Central memory CD8-positive, alpha-beta T cell (primary cell): ENCODE results near the gene FHL3.
"Not testable (repeated sequence)": the region's sequence is repeated elsewhere in the genome, so short reads cannot be mapped to it uniquely, and the experiment has no call there.

Source experiments
- ATAC-seq: fragments of 150-1000 bp; cut with Tn5 transposase; replicated peaks from 2 replicates; pipeline ENCODE4 v1.10.0; 2022; ENCODE audit warnings: mild to moderate bottlenecking, moderate FRiP score, moderate number of reproducible peaks; ENCODE audit not compliant: poor library complexity, severe bottlenecking; ENCODE audit errors: extremely low read depth
- DNase-seq, 2 donors: peaks; one replicate each; pipeline ENCODE4 v3.0.0; 2021; ENCODE audit warnings: low spot score in 2 of 2
- H3K27ac Mint-ChIP-seq: one replicate; pipeline ENCODE4 v1.8.0; 2022; ENCODE audit warnings: low read depth, mild to moderate bottlenecking, moderate library complexity, mixed read lengths
- H3K27me3 Mint-ChIP-seq: one replicate; pipeline ENCODE4 v1.8.0; 2022; ENCODE audit warnings: mixed read lengths
- H3K36me3 Mint-ChIP-seq: one replicate; pipeline ENCODE4 v1.8.0; 2022; ENCODE audit warnings: mild to moderate bottlenecking, moderate library complexity, mixed read lengths; ENCODE audit not compliant: insufficient read depth
- H3K4me1 Mint-ChIP-seq: one replicate; pipeline ENCODE4 v1.8.0; 2022; ENCODE audit warnings: mixed read lengths
- H3K4me3 Mint-ChIP-seq: one replicate; pipeline ENCODE4 v1.8.0; 2022; ENCODE audit warnings: mild to moderate bottlenecking, moderate library complexity, mixed read lengths
- H3K9me3 Mint-ChIP-seq: one replicate; pipeline ENCODE4 v1.8.0; 2022; ENCODE audit warnings: mixed read lengths

The FHL3 gene

GRCh38 chr1:37978541-37978940, 26.8 kb downstream of the FHL3 start:
- Mint-ChIP-seq H3K36me3 (peaks cover 95% of the 10 kb centered on the region), H3K4me3 (no peak overlapping the region), H3K27ac (no peak overlapping the region), H3K4me1 (peaks cover 9% of the 10 kb centered on the region), H3K27me3 (no peaks in the 10 kb centered on the region), H3K9me3 (no peaks in the 10 kb centered on the region)
- ATAC-seq (no peak), DNase-seq (no peak)

- not testable (repeated sequence) for DNase-seq, H3K4me3 Mint-ChIP-seq, ATAC-seq, H3K9me3 Mint-ChIP-seq, H3K27me3 Mint-ChIP-seq
- peaks cover 90% of the 10 kb centered on the region for H3K36me3 Mint-ChIP-seq
- H3K4me1 Mint-ChIP-seq, result peaks cover 33% of the 10 kb centered on the region
- peak overlapping the region; percentile 64 for H3K27ac Mint-ChIP-seq
Observed at GRCh38 chr1:37975083-37975482, 30.2 kb downstream of the FHL3 start.

- Mint-ChIP-seq H3K4me3 (no peak overlapping the region), H3K27ac (peak overlapping the region; percentile 64), H3K9me3 (no peaks in the 10 kb centered on the region), H3K27me3 (no peaks in the 10 kb centered on the region), H3K36me3 (peaks cover 90% of the 10 kb centered on the region), H3K4me1 (peaks cover 33% of the 10 kb centered on the region)
- ATAC-seq (no peak), DNase-seq (no peak)
Observed at GRCh38 chr1:37974567-37974966, 30.7 kb downstream of the FHL3 start.

GRCh38 chr1:37973684-37974083, 31.6 kb downstream of the FHL3 start:
- H3K4me3 Mint-ChIP-seq, H3K27ac Mint-ChIP-seq, DNase-seq, ATAC-seq, H3K27me3 Mint-ChIP-seq, H3K9me3 Mint-ChIP-seq: not testable (repeated sequence)
- Mint-ChIP-seq H3K4me1 (peaks cover 33% of the 10 kb centered on the region), H3K36me3 (peaks cover 88% of the 10 kb centered on the region)

GRCh38 chr1:37965301-37965700, 40.0 kb downstream of the FHL3 start:
- Mint-ChIP-seq H3K4me1 (no peaks in the 10 kb centered on the region), H3K27ac (no peak overlapping the region), H3K9me3 (no peaks in the 10 kb centered on the region), H3K36me3 (peaks cover 76% of the 10 kb centered on the region), H3K4me3 (no peak overlapping the region), H3K27me3 (no peaks in the 10 kb centered on the region)
- no peak for DNase-seq
- ATAC-seq, result no peak

- not testable (repeated sequence) for ATAC-seq, H3K27me3 Mint-ChIP-seq, DNase-seq, H3K9me3 Mint-ChIP-seq, H3K4me1 Mint-ChIP-seq, H3K4me3 Mint-ChIP-seq, H3K27ac Mint-ChIP-seq
- peaks cover 78% of the 10 kb centered on the region for H3K36me3 Mint-ChIP-seq
Observed at GRCh38 chr1:37964106-37964505, 41.2 kb downstream of the FHL3 start.

GRCh38 chr1:37958690-37959089, 46.6 kb downstream of the FHL3 start:
- Mint-ChIP-seq H3K9me3 (no peaks in the 10 kb centered on the region), H3K4me1 (no peaks in the 10 kb centered on the region), H3K27me3 (no peaks in the 10 kb centered on the region), H3K4me3 (no peak overlapping the region), H3K27ac (no peak overlapping the region), H3K36me3 (peaks cover 61% of the 10 kb centered on the region)
- ATAC-seq (no peak), DNase-seq (no peak)

- Mint-ChIP-seq H3K4me3 (no peak overlapping the region), H3K36me3 (peaks cover 40% of the 10 kb centered on the region), H3K27me3 (no peaks in the 10 kb centered on the region), H3K9me3 (no peaks in the 10 kb centered on the region), H3K27ac (no peak overlapping the region), H3K4me1 (no peaks in the 10 kb centered on the region)
- ATAC-seq, result no peak
- DNase-seq, result no peak
Observed at GRCh38 chr1:37955685-37956084, 49.6 kb downstream of the FHL3 start.

GRCh38 chr1:37954316-37954971, 50.9 kb downstream of the FHL3 start:
- H3K36me3 Mint-ChIP-seq, result peaks cover 32% of the 10 kb centered on the region
- ATAC-seq (no peak), DNase-seq (no peak)
- H3K4me3 Mint-ChIP-seq, result no peak overlapping the region
- H3K27me3 Mint-ChIP-seq, result no peaks in the 10 kb centered on the region
- no peak overlapping the region for H3K27ac Mint-ChIP-seq
- H3K4me1 Mint-ChIP-seq, result no peaks in the 10 kb centered on the region
- no peaks in the 10 kb centered on the region for H3K9me3 Mint-ChIP-seq

- Mint-ChIP-seq H3K27ac (no peak overlapping the region), H3K4me3 (no peak overlapping the region), H3K27me3 (no peaks in the 10 kb centered on the region), H3K4me1 (no peaks in the 10 kb centered on the region), H3K36me3 (peaks cover 19% of the 10 kb centered on the region), H3K9me3 (no peaks in the 10 kb centered on the region)
- DNase-seq, result no peak
- no peak for ATAC-seq
Observed at GRCh38 chr1:37952738-37953137, 52.6 kb downstream of the FHL3 start.

GRCh38 chr1:37951783-37952624, 53.3 kb downstream of the FHL3 start:
- DNase-seq, result no peak
- Mint-ChIP-seq H3K36me3 (peaks cover 14% of the 10 kb centered on the region), H3K4me1 (peaks cover 7% of the 10 kb centered on the region)

GRCh38 chr1:37951041-37951782, 54.1 kb downstream of the FHL3 start:
- Mint-ChIP-seq H3K4me1 (peaks cover 14% of the 10 kb centered on the region), H3K27ac (no peak overlapping the region), H3K9me3 (no peaks in the 10 kb centered on the region), H3K36me3 (peaks cover 14% of the 10 kb centered on the region), H3K4me3 (no peak overlapping the region), H3K27me3 (no peaks in the 10 kb centered on the region)
- no peak for ATAC-seq
- DNase-seq, result no peak

More at GRCh38 chr1:37951783-37952624, 53.3 kb downstream of the FHL3 start:
- Mint-ChIP-seq H3K27me3 (no peaks in the 10 kb centered on the region), H3K4me3 (no peak overlapping the region), H3K27ac (no peak overlapping the region), H3K9me3 (no peaks in the 10 kb centered on the region)
- ATAC-seq, result no peak
